Fibroblast of the aortic adventitia (primary cell): Measurements from ENCODE around the gene HMOX2. TPM values are rescaled to one million over a fixed set of nuclear protein-coding genes. Genes with fewer than 3 reads are reported as not detected.

Experiments
- DNase-seq: peaks from one replicate; pipeline ENCODE4 v3.0.0-alpha.2; 2010; ENCODE audit warnings: low read depth
- H3K4me3 ChIP-seq: 2 replicates; pipeline ENCODE4 v1.5.1; 2011; ENCODE audit warnings: low read depth, mild to moderate bottlenecking, control low read depth, low read length, moderate library complexity
- total RNA-seq: library from RNA; depleted of rRNA; stranded (reverse); fragments of >200 nt; gene quantifications from 2 replicates; pipeline ENCODE4 v1.2.3, GENCODE V29; 2012; ENCODE audit warnings: low replicate concordance
- TF ChIP-seq, protein P1 (sequence below): IDR thresholded peaks from 2 replicates; pipeline ENCODE4 v1.5.1; 2011; ENCODE audit warnings: mild to moderate bottlenecking, low read length, control low read depth, inconsistent platforms; ENCODE audit not compliant: insufficient read depth

HMOX2 gene
- total RNA-seq, 1 donor, result 30.5 TPM

DNA sequence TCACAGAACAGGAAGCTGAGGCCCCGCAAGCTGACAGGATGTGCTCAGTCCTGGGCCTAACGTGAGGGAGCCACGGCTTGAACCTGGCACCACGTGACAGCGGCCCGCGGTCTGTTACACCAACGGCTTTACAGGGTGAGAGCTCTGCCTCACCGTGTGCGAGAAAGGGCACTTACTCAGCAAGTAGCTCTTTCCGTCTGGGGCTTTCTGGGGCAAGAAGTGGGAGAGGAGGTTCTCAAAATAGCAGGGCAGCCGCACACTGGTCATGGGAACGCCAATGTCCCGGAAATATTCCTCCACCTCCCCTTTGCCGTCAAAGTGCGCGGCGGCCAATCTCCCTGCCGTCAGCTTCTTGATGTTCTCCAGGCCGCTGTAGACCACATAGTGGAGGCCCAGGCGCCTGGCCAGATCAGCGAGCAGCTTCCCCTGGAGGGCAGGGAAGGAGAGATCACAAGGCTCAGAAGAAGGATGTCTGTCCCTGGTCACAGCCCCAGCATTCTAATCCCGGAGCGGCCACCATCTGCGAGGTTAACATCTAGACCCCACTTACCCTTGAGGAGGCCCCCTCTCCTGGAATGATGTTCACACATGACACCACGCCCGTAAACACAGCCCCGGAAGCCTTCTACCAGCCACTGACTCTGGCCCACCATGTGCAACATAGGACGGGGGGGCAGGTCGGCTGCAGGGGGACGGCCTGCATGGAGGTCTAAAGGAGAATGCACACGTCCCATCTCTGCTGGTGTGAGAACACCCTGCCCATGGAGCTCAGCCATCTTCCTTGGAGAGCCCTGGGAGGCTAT is 10.0 kb upstream of the HMOX2 start:
- TF ChIP-seq, protein P1, sequence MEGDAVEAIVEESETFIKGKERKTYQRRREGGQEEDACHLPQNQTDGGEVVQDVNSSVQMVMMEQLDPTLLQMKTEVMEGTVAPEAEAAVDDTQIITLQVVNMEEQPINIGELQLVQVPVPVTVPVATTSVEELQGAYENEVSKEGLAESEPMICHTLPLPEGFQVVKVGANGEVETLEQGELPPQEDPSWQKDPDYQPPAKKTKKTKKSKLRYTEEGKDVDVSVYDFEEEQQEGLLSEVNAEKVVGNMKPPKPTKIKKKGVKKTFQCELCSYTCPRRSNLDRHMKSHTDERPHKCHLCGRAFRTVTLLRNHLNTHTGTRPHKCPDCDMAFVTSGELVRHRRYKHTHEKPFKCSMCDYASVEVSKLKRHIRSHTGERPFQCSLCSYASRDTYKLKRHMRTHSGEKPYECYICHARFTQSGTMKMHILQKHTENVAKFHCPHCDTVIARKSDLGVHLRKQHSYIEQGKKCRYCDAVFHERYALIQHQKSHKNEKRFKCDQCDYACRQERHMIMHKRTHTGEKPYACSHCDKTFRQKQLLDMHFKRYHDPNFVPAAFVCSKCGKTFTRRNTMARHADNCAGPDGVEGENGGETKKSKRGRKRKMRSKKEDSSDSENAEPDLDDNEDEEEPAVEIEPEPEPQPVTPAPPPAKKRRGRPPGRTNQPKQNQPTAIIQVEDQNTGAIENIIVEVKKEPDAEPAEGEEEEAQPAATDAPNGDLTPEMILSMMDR, result no peak
- H3K4me3 ChIP-seq, result no peak overlapping the region
- DNase-seq, result peak; percentile 35

DNA sequence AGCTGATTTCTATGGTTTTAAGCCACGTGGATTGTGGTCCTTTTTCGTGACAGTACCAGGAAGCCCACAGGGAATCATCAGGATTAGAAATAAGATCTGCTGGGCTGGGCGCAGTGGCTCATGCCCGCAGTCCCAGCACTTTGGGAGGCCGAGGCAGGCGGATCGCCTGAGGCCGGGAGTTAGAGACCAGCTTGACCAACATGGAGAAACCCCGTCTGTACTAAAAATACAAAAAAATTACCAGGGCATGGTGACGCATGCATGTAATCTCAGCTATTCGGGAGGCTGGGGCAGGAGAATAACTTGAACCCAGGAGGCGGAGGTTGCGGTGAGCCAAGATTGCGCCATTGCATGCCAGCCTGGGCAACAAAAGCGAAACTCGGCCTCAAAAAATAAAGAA is 8.3 kb upstream of the HMOX2 start:
- TF ChIP-seq, protein P1, result no peak
- no peak for DNase-seq
- H3K4me3 ChIP-seq, result no peak overlapping the region

DNA sequence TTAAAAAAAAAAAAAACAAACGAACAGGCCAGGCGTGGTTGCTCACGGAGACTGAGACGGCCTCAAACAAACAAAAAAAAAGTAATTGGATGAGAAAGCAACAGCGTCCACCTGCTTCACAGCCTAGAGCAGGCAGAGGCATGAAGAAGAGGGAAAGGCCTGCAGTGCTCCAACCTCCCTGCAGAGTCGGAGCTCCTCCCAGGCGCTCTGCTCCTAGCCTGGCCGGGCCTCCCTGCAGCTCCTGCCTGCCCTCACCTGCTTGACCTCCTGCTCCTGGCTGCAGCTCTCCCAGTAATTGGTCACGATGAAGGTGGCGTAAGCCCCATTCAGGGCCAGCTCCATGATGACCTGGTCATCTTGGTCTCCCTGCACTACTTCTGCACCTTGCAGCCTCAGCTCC is 7.2 kb upstream of the HMOX2 start:
- TF ChIP-seq, protein P1, result no peak
- H3K4me3 ChIP-seq, result no peak overlapping the region
- no peak for DNase-seq

DNA sequence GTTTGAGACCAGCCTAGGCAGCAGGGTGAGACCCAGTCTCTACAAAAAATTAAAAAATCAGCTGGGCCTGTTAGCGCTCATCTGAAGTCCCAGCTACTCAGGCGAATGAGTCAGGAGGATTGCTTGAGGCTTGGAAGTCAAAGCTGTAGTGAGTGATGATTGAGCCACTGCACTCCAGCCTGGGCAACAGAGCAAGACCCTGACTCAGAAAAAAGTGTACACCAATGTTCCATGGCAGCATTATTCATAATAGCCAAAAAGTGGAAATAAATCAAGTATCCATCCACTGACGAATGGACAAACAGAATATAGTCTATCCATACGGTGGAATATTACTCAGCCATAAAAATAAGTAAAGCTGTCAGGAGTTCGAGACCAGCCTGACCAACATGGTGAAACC is 4.3 kb upstream of the HMOX2 start:
- TF ChIP-seq, protein P1, result no peak
- DNase-seq, result no peak
- H3K4me3 ChIP-seq, result no peak overlapping the region

DNA sequence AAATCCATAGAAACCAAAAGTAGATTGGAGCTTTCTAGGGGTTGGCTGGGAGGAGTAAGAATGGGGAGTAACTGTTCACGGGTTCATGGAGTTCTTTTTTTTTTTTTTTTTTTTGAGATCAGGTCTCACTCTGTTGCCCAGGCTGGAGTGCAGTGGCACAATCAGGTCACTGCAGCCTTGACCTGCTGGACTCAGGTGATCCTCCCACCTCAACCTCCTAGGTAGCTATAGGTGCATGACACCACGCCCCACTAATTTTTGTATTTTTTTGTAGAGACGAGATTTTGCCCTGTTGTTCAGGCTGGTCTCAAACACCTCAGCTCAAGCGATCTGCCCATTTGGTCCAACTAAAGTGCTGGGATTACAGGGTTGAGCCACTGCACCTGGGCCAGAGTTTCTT is 3.3 kb upstream of the HMOX2 start:
- no peak for DNase-seq
- no peak overlapping the region for H3K4me3 ChIP-seq
- TF ChIP-seq, protein P1, result no peak

DNA sequence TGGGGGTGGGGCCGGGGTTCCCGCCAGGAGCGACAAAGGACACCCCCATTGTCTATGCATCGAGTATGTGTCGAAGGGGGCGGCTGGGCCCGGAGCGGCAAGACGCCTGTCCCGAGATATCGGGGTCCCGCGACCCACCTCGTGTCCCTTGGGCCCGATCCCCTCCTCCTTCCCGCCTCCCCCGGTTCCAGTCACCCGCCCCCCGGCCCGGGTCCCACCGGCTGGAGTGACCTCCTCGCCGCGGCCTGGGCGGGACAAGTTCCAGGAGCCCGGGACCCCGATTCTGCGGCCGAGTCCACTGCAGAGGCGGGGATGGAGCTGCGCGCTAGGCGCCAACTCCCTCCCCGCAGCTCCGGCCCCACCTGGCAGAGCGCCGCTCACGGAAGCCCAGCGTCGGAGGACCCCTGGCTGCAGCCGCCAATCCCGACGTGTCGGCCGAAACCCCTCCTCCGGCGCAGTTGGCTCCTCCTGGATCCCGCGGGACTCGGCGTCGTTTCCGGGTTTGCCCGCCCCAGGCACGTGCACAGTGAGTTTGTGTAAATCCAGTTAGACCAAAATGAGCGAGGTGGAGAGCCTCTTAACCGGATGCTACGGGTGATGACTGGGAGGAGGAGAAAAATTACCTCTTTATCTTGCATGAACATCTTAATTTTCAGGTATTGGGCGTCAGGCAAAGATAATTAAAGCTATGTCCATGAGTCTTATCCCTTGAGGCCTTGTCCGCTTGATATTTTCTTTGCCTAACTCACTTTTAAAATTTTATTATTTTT is 1.8 kb upstream of the HMOX2 start, which contains the start of gene NMRAL1:
Gene NMRAL1, minus strand, starts transcription at position 434 of the 770 bp plus-strand sequence. CDS start 493 bp downstream, outside the sequence.
- peak within 1 kb of the TSS; percentile 75 for H3K4me3 ChIP-seq
- TF ChIP-seq, protein P1, result no peak
- peak; percentile 89 for DNase-seq
